Dorsolateral prefrontal cortex (tissue), 118 donors: ENCODE measurements around the gene RTL10. TPM values are rescaled to one million over a fixed set of nuclear protein-coding genes. Genes with fewer than 3 reads are reported as not detected.

Experiments used
- total RNA-seq, 120 experiments: library from RNA; stranded (reverse); gene quantifications; one replicate each; pipeline versions ENCODE4 v1.2.3 to v1.2.4, GENCODE V29; 2022

The RTL10 gene
- total RNA-seq, 120 experiments from 2014 or later = 15.9 to 53.5 (median 30.1) TPM

Other genes starting within 250 kb of the RTL10 start
- 100 to 1,000 TPM in 119 of 120 experiments, 10 to 100 TPM in 1; 92.1 to 538 (median 349) TPM for gene SEPTIN5, start 140.4 kb downstream of the RTL10 start, total RNA-seq
- 10 to 100 TPM in 55 of 120 experiments, 1 to 10 TPM in 28, under 1 TPM in 1, not detected in 36; 0.95 to 53.7 (median 14.7) TPM for gene GP1BB, start 131.3 kb downstream of the RTL10 start, total RNA-seq
- gene TBX1, start 94.1 kb downstream of the RTL10 start, total RNA-seq = 1 to 10 TPM in 44 of 120 experiments, under 1 TPM in 62, not detected in 14; 0.24 to 3.0 (median 0.91) TPM
- gene GNB1L, start within 50 bp of the RTL10 start, total RNA-seq = 10 to 100 TPM in 25 of 120 experiments, 1 to 10 TPM in 95; 4.8 to 17.5 (median 8.3) TPM
- 100 to 1,000 TPM in 87 of 120 experiments, 10 to 100 TPM in 33; 72.4 to 193 (median 113) TPM for gene COMT, start 86.9 kb upstream of the RTL10 start, total RNA-seq
- gene TXNRD2, start 86.9 kb upstream of the RTL10 start, total RNA-seq = 10 to 100 TPM; 24.8 to 48.9 (median 32.2) TPM
- 10 to 100 TPM; 14.8 to 57.2 (median 32.4) TPM for gene ARVCF, start 161.9 kb upstream of the RTL10 start, total RNA-seq
- gene TANGO2, start 166.2 kb upstream of the RTL10 start, total RNA-seq = 10 to 100 TPM; 45.5 to 81.1 (median 59.7) TPM
- gene DGCR8, start 225.4 kb upstream of the RTL10 start, total RNA-seq = 10 to 100 TPM; 27.2 to 57.7 (median 37.4) TPM